ENCODE results near the gene SDK2. TPM values are rescaled to one million over a fixed set of nuclear protein-coding genes. Genes with fewer than 3 reads are reported as not detected.

SDK2 gene
- total and polyA plus RNA-seq, 2 of the 8 experiments (the other 6 are each of a cell fraction or from before 2014, with no cell fraction given): 3.9 to 4.1 TPM

DNA sequence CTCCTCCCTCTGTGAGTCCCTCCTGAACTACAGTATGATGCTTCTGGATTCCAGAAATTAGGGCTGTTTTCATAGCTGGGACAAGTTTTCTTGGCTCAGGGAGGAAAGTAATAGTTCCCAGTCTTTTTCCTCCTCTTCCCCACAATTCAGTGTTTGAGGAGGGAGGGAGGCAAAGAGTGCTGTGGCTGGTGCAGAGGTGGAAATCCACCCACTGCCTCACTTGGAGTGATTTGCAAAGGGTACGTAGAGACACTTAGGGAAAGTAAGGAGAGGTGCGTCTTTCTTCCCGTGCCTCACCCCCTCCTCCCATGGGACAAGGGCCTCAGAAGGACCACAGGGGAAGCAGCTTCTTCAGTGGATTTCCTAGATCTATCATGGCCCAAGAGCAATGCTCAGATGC is 21.9 kb downstream of the SDK2 start:
- Histone ChIP-seq H2BK5ac (ENCODE audit: low read depth, low read length) (peak overlapping the region; percentile 35; the same call in 1 of the 2 replicates), H2AFZ (ENCODE audit: low read length) (no peak overlapping the region), H3K27me3 (replicated peaks in 1 of 4; ENCODE audit: control insufficient read depth in 3 of 4, extremely low read depth in 1 of 4, insufficient read depth in 3 of 4, low read length in 3 of 4) (no peaks in the 10 kb centered on the region), H3K23me2 (ENCODE audit: low read depth, low read length) (no peaks in the 10 kb centered on the region), H2BK15ac (ENCODE audit: low read length) (no peak overlapping the region), H2BK20ac (ENCODE audit: low read length) (no peak overlapping the region), H3K4me3 (ENCODE audit: extremely low read depth in 1 of 4, insufficient read depth in 2 of 4, low read depth in 3 of 4, low read length in 4 of 4) (no peak overlapping the region), H3K4me1 (replicated peaks in 1 of 4; ENCODE audit: control insufficient read depth in 3 of 4, insufficient read depth in 4 of 4, low read length in 3 of 4) (peaks cover under 1 to 23% (median 6%) of the 10 kb centered on the region in 4 experiments; a peak in 6 of 7 replicates), H4K5ac (ENCODE audit: insufficient read length, low read depth, low read length) (no peak overlapping the region), H2BK12ac (ENCODE audit: low read depth, low read length) (peak overlapping the region; percentile 40; the same call in 1 of the 2 replicates), H3K9me3 (ENCODE audit: insufficient read depth in 2 of 2, low read depth in 1 of 2, low read length in 1 of 2) (peaks cover 4% of the 10 kb centered on the region in 2 experiments; a peak in 2 of 4 replicates), H3K4me2 (ENCODE audit: insufficient read depth in 1 of 2, low read depth in 2 of 2, low read length in 2 of 2) (no peak overlapping the region), H3K79me2 (ENCODE audit: control insufficient read depth in 1 of 2, insufficient read depth in 2 of 2, low read length in 2 of 2) (no peaks in the 10 kb centered on the region), H3K36me3 (ENCODE audit: control insufficient read depth in 2 of 4, insufficient read depth in 4 of 4, low read length in 3 of 4) (no peaks in the 10 kb centered on the region), H2BK120ac (replicated peaks; ENCODE audit: low read depth, low read length) (no peak overlapping the region), H3K9ac (replicated peaks in 1 of 4; ENCODE audit: extremely low read depth in 1 of 4, low read depth in 3 of 4, low read length in 3 of 4) (no peak overlapping the region), H3K79me1 (ENCODE audit: low read depth, low read length) (no peaks in the 10 kb centered on the region), H4K20me1 (replicated peaks in 1 of 2; ENCODE audit: control insufficient read depth in 1 of 2, insufficient read depth in 2 of 2, low read length in 2 of 2) (no peaks in the 10 kb centered on the region), H4K91ac (replicated peaks; ENCODE audit: insufficient read length, low read length) (no peak overlapping the region), H3K56ac (replicated peaks; ENCODE audit: insufficient read length, low read depth, low read length) (no peak overlapping the region), H3K4ac (replicated peaks; ENCODE audit: insufficient read length, low read depth, low read length) (no peak overlapping the region), H4K8ac (ENCODE audit: extremely low read depth, insufficient read depth, low read length) (no peak overlapping the region), H3K14ac (ENCODE audit: insufficient read length) (no peak overlapping the region), H3K18ac (ENCODE audit: extremely low read depth, low read length) (0 out of 2 replicates have a peak overlapping the region, but pooled peaks have one; percentile 21), H2AK5ac (ENCODE audit: low read depth, low read length) (no peak overlapping the region), H3K27ac (ENCODE audit: low read depth, low read length) (no peak overlapping the region), H3K23ac (ENCODE audit: insufficient read length) (no peak overlapping the region)
- ChIA-PET CTCF (ENCODE audit: partially characterized antibody) (interaction anchor here (0.6 to 2.8 kb wide), 10 partner anchors 13 to 194 kb away, joined by 3 to 9 read pairs (median 3); no protein-coding TSS in a partner anchor), POLR2A (ENCODE audit: partially characterized antibody) (interaction anchor here (1.2 kb wide), 1 partner anchor 8 kb away, joined by 3 read pairs; no protein-coding TSS in a partner anchor)
- TF ChIP-seq BACH1 (IDR thresholded peaks at IDR 0.05; ENCODE audit: low read length): no peak
- DNase-seq (ENCODE audit: low read depth in 1 of 2, low spot score in 2 of 2) (no peak), FAIRE-seq (no peak)
- WGBS, 2 experiments (ENCODE audit: extremely low coverage in 1 of 2, insufficient coverage in 1 of 2, insufficient read length in 1 of 2, insufficient replicate concordance in 2 of 2, low coverage in 1 of 2, low lambda C conversion rate in 2 of 2, missing lambda C conversion rate in 1 of 2): 85% methylated on average over 3 of the region's 3 CpGs; no CpG with 5 or more reads in 1 of the 2 experiments
